GM18517 (cell line): ENCODE results near the gene ENPP4.
"Not testable (repeated sequence)": the region's sequence is repeated elsewhere in the genome, so short reads cannot be mapped to it uniquely, and the experiment has no call there.

Experiments
- ATAC-seq: cut with Tn5 transposase; IDR thresholded peaks from one replicate; pipeline ENCODE4 v1.9.1; 2021; ENCODE audit warnings: mild to moderate bottlenecking, moderate library complexity; ENCODE audit not compliant: unreplicated experiment

The ENPP4 gene, protein sequence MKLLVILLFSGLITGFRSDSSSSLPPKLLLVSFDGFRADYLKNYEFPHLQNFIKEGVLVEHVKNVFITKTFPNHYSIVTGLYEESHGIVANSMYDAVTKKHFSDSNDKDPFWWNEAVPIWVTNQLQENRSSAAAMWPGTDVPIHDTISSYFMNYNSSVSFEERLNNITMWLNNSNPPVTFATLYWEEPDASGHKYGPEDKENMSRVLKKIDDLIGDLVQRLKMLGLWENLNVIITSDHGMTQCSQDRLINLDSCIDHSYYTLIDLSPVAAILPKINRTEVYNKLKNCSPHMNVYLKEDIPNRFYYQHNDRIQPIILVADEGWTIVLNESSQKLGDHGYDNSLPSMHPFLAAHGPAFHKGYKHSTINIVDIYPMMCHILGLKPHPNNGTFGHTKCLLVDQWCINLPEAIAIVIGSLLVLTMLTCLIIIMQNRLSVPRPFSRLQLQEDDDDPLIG

GRCh38 chr6:46129629-46130511, at the start of gene ENPP4:
TSS of gene ENPP4 (plus strand) at chr6:46129989. CDS start at chr6:46139584, 9,595 bp downstream.
- peak; percentile 98 for ATAC-seq

GRCh38 chr6:46080111-46080510, 49.7 kb upstream of the ENPP4 start:
- no peak for ATAC-seq

DNA sequence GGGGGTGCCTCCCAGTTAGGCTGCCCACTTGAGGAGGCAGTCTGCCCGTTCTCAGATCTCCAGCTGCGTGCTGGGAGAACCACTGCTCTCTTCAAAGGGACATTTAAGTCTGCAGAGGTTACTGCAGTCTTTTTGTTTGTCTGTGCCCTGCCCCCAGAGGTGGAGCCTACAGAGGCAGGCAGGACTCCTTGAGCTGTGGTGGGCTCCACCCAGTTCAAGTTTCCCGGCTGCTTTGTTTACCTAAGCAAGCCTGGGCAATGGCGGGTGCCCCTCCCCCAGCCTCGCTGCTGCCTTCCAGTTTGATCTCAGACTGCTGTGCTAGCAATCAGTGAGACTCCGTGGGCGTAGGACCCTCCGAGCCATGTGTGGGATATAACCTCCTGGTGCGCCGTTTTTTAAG, 44.1 kb upstream of the ENPP4 start:
- ATAC-seq: not testable (repeated sequence)

DNA sequence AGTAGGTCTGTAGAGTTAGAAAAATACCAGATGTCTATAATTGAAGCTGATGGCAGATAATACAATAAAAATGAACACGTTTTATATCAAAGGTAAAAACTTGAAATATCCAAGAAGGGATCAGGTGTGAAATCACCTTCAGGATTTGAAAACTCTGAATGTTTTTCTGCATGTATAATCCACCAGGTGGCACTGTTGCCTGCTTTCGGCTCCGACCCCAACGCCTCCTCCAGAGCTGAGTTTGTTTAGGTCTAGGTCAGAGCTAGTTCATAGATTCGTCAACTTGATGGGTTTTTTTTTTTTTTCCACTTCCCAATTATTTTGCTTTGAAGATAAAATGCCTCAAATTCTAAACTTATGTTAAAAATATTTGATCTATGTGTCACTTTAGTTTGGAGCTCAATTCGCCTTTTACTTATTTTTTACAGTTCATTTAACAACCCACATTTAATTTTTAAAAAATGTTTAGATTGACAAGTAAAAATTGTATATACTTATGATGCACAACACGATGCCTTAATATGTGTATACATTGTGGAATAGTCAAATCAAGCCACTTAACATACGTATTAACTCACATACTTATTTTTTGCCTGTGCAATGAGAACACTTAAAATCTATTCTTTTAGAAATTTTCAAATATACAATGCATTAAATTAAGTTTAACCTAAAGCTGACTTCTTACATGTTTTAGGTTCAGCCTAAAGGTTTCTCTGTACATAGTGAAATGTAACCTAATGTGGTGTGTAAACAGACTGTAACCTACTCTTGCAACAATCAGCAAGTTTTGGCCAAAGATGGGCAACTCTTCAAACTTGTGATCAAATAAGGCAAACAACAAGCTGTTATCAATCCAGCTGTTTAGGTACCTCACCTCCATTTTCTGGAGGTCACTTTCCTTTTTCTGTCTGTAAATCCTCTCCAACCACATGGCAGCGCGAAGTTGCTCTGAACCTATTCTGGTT, 39.4 kb upstream of the ENPP4 start:
- peak; percentile 75 for ATAC-seq

- ATAC-seq: no peak
Observed at GRCh38 chr6:46091080-46091478, 38.7 kb upstream of the ENPP4 start.

- no peak for ATAC-seq
Observed at GRCh38 chr6:46095251-46095650, 34.5 kb upstream of the ENPP4 start.

GRCh38 chr6:46097366-46097765, 32.4 kb upstream of the ENPP4 start:
- no peak for ATAC-seq

- ATAC-seq: no peak
Observed at GRCh38 chr6:46098678-46099077, 31.1 kb upstream of the ENPP4 start.

GRCh38 chr6:46099952-46100351, 29.8 kb upstream of the ENPP4 start:
- ATAC-seq: no peak

DNA sequence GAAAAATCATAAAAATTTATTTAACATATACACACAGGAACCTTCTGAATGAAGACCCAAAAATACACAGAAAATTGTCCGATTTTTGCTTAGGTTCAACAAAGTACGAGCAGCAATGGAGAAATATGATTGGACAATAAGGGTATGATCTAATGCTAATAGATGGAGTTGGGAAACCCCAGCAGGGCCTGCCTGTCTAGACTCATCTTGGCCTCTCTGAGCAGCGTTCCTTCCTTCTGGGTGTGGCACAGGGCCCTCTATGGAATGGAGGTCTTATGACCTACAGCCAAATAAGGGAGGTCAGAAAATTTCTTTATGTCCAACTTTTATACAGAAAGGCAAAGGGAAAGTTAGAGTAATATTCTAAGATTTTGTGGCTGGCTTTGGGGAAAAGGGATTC, 27.7 kb upstream of the ENPP4 start:
- no peak for ATAC-seq

DNA sequence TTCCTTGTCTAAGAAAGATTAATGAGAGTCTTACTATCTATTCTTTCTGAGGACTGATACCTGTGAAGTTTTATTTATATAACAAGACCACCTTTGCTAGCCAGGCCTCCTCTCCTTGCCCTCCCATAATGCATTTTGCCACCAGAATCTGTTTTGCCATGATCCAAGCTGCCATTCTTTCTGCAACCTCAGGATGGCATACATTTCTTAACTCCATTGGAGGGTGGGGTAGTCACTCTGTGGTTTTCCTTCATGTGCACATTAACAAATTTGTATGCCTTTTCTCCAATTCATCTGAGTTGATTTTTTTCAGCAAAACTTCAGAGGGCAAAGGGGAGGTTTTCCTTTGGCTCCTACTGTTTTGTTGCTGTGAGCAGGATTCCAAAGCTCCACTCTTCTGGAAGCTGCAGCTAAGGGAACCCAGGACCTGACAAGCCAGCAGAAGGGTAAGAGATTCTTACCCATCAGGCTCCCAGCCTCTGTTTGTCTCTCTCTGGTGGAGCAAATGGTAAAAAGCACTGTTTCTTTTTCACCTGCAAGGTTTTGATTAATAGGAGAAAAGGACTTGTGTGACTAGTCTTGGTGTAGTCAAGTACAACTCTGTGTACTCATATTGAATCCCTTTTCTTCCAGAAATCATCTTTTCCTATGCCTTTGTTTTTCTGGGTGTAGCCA, 26.2 kb upstream of the ENPP4 start:
- ATAC-seq: peak; percentile 23

DNA sequence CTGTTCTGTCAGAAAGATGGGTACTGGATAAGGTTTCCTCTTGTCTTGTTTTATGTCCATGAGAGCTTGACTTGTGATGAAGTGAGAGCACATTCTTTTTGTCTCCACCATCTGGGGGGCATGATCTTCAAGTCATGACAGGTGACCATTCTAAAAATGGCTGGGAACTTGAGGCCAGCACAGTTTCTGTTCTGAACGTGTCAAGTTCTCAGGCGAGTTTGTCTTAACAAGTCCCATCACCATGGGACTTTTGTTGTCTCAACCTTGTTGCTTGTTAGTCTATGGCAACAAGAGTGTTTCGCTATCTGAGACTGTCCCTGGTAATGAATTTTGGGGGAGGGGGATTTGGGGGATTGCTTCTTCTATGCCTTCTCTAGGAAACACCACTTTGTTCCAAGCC, 25.6 kb upstream of the ENPP4 start:
- ATAC-seq: peak; percentile 65

GRCh38 chr6:46105568-46105967, 24.2 kb upstream of the ENPP4 start:
- ATAC-seq: no peak

DNA sequence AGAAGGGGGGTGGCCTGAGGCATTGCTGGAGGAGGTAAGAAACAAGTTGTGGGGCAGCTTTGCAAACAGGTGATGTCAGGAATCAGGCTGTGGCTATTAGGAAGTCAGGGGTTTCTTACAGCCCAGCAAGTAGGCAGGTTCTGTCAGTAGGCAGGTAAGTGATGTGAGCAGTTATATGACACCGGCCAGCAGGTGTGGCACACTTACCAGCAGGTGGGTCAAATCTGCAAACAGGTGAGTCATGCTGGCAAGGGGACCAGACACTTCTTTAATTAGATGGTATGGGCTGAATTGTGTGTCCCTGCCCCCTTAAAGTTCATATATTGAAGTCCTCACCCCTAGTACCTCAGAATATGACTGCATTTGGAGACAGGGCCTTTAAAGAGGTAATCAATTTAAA, 16.4 kb upstream of the ENPP4 start:
- ATAC-seq: no peak

GRCh38 chr6:46115634-46116033, 14.2 kb upstream of the ENPP4 start:
- ATAC-seq: no peak

- no peak for ATAC-seq
Observed at GRCh38 chr6:46116289-46116688, 13.5 kb upstream of the ENPP4 start.

DNA sequence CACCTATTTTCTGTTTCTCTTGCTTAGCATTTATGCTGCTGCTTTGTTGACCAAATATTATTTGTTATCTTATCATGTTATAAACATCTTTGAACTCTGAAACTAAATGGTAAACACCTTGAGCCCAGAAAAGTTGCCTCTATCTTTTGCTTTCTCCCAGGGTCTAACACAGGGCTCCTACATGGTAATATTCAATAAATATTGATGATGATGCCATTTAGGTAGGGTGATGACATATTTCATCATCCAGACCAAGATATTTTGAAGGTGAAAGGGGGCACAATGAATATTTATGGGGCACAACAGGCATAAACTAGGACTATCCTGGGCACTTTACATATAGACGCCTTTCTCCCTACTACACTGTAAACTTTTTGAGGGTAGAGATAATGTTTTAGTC, 11.6 kb upstream of the ENPP4 start:
- ATAC-seq: no peak

- no peak for ATAC-seq
Observed at GRCh38 chr6:46118836-46119235, 11.0 kb upstream of the ENPP4 start.

DNA sequence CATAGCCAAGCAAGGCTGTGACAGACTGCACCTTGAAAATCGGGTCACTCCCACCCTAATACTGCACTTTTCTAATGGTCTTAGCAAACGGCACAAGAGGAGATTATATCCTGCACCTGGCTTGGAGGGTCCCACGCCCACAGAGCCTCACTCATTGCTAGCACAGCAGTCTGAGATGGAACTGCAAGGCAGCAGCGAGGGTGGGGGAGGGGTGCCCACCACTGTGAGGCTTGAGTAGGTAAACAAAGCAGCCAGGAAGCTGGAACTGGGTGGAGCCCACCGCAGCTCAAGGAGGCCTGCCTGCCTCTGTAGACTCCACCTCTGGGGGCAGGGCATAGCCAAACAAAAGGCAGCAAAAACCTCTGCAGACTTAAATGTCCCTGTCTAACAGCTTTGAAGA, 10.1 kb upstream of the ENPP4 start:
- ATAC-seq: not testable (repeated sequence)

- no peak for ATAC-seq
Observed at GRCh38 chr6:46128476-46128875, 1.3 kb upstream of the ENPP4 start.
